HG02938 (cell line): ENCODE results near the gene MMP17.

Experiments used
- ATAC-seq: cut with Tn5 transposase; IDR thresholded peaks from one replicate; pipeline ENCODE4 v1.9.1; 2021; ENCODE audit warnings: mild to moderate bottlenecking, moderate library complexity; ENCODE audit not compliant: unreplicated experiment

MMP17 gene

GRCh38 chr12:131892711-131893604 lies 64.8 kb downstream of the MMP17 start:
- no peak for ATAC-seq

- ATAC-seq = no peak
Observed at GRCh38 chr12:131893605-131894312, 65.6 kb downstream of the MMP17 start.

DNA sequence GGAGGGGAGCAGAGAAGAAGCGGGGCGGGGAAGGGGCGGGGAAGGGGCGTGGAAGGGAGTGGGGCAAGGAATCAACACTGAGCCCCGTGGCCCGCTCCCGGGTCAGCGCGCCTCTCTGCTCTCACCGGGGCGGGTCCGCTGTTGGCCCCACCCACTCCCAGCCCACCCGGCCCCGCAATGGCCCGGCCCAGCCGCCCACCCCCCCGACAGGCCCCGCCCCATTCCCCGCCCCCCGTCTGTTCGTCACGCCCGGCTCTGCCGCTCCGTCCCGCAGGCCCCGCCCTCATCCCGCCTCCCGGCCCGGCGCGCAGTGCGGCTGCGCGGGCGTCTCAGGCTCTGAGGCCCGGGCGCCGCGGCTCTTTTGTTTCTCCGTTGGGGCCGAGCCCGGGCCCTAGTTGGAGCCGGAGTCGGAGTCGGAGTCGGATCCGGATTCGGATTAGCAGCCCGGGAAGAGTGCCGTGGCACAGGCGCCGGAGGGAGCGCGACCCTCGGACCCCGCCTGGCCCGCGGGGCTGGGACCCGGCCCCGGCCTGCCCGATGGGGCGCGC lies 66.2 kb downstream of the MMP17 start, which contains the start of gene ULK1:
ULK1 (plus strand) TSS at position 310 of the 548 bp plus-strand sequence. CDS start 380 bp downstream, outside the sequence.
- peak; percentile 59 for ATAC-seq

- ATAC-seq = no peak
Observed at GRCh38 chr12:131894981-131895639, 66.9 kb downstream of the MMP17 start.

GRCh38 chr12:131895640-131896079 lies 67.5 kb downstream of the MMP17 start:
- ATAC-seq = peak; percentile 9

- ATAC-seq = peak; percentile 56
Observed at GRCh38 chr12:131896080-131896810, 68.1 kb downstream of the MMP17 start.

DNA sequence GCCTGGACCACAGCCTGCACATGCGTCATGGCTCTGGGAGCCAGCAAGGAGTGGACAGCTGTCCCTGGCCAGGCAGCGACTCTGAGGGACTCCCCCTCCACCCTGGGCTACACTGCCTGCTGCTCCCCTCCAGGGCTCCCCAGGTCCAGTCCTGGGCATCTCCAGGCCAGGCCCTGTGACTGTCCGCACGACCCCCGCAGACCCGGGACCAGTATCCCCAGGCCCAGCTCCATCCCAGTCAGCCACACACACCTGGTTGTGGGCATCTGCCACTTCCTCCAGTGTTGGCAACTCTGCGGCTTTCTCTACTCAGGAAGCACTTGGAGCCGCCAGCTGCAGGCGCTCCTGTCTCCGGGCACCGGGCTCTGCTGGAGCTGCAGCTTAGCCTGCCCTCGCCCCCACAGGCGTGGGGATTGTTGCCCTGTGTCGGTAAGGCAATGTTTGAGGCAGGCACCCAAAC lies 68.6 kb downstream of the MMP17 start:
- no peak for ATAC-seq

DNA sequence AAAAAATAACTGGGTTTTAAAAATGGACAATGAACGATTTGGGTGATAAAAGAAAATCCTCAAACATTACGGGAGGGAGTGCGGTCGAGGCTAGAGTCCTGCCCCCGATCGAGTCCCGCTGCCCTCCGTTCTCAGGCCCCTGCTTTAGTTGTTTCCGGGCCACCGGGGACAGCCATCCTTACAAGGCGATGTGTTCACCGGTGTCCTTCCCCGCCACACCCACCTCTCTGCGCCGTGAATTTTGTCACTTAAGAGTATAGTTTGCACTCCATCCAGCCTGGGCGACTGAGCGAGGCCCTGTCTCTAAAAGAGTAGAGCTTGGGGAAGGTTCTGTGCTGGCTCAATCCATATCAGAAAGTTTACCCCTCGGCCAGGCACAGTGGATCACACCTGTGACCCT lies 69.1 kb downstream of the MMP17 start:
- ATAC-seq = no peak

GRCh38 chr12:131897875-131898274 lies 69.7 kb downstream of the MMP17 start:
- no peak for ATAC-seq

- ATAC-seq = no peak
Observed at GRCh38 chr12:131900397-131900796, 72.2 kb downstream of the MMP17 start.
